CD4-positive, alpha-beta memory T cell (primary cell): ENCODE measurements around the gene JUN. TPM values are rescaled to one million over a fixed set of nuclear protein-coding genes. Genes with fewer than 3 reads are reported as not detected.
A peak's percentile ranks its signal among the peaks of the same experiment; 100 is the strongest.

ENCODE experiments used
- CTCF ChIA-PET: fragments of 350-600 bp; sonication (Branson Sonifier 250); formaldehyde crosslinking; loops from one replicate; lab custom pipeline; 2021; ENCODE audit warnings: inconsistent platforms; ENCODE audit not compliant: partially characterized antibody; lab: Charles Lee
- POLR2A ChIA-PET: fragments of 350-600 bp; sonication (Branson Sonifier 250); formaldehyde crosslinking; loops from one replicate; lab custom pipeline; 2021; ENCODE audit not compliant: partially characterized antibody; lab: Charles Lee
- DNase-seq, 5 donors: peaks; one replicate each; pipeline versions ENCODE4 v3.0.0 to v3.0.0-alpha.2; 2020 to 2022; ENCODE audit warnings: mixed read lengths in 1 of 5
- H3K27ac ChIP-seq: one replicate; pipeline ENCODE4 v1.7.0; 2013; ENCODE audit warnings: low read depth, low read length
- H3K27me3 ChIP-seq: 2 replicates; pipeline ENCODE4 v1.7.0; 2013; ENCODE audit warnings: mild to moderate bottlenecking, low read length, moderate library complexity; ENCODE audit not compliant: insufficient read depth
- H3K36me3 ChIP-seq: 2 replicates; pipeline ENCODE4 v1.7.0; 2013; ENCODE audit warnings: mild to moderate bottlenecking, low read length, moderate library complexity; ENCODE audit not compliant: insufficient read depth
- H3K4me1 ChIP-seq: 2 replicates; pipeline ENCODE4 v1.7.0; 2013; ENCODE audit warnings: mild to moderate bottlenecking, low read length, moderate library complexity; ENCODE audit not compliant: insufficient read depth
- H3K4me3 ChIP-seq, 2 donors: one replicate each; pipeline ENCODE4 v1.7.0; 2013; ENCODE audit warnings: low read length in 2 of 2, mild to moderate bottlenecking in 1 of 2
- H3K9me3 ChIP-seq, 2 donors: one replicate each; pipeline ENCODE4 v1.7.0; 2013; ENCODE audit warnings: low read length in 2 of 2, control low read depth in 1 of 2; ENCODE audit not compliant: control insufficient read depth in 1 of 2
- H3K27ac Mint-ChIP-seq, 7 donors: one replicate each; pipeline ENCODE4 v1.8.0; 2020 to 2021; ENCODE audit warnings: mixed read lengths in 7 of 7, mild to moderate bottlenecking in 6 of 7, inconsistent platforms in 3 of 7, moderate library complexity in 3 of 7
- H3K27me3 Mint-ChIP-seq, 2 donors: one replicate each; pipeline ENCODE4 v1.8.0; 2020 to 2021; ENCODE audit warnings: mixed read lengths in 2 of 2
- H3K36me3 Mint-ChIP-seq, 2 donors: one replicate each; pipeline ENCODE4 v1.8.0; 2020 to 2021; ENCODE audit warnings: mixed read lengths in 2 of 2, inconsistent platforms in 1 of 2, mild to moderate bottlenecking in 1 of 2
- H3K4me1 Mint-ChIP-seq, 4 donors: one replicate each; pipeline ENCODE4 v1.8.0; 2020 to 2021; ENCODE audit warnings: mixed read lengths in 4 of 4, mild to moderate bottlenecking in 1 of 4
- H3K4me3 Mint-ChIP-seq, 8 donors: one replicate each; pipeline ENCODE4 v1.8.0; 2020 to 2021; ENCODE audit warnings: mixed read lengths in 8 of 8, mild to moderate bottlenecking in 7 of 8, moderate library complexity in 6 of 8, inconsistent platforms in 3 of 8
- H3K9me3 Mint-ChIP-seq, 8 donors: one replicate each; pipeline ENCODE4 v1.8.0; 2020 to 2021; ENCODE audit warnings: mixed read lengths in 8 of 8, mild to moderate bottlenecking in 5 of 8, inconsistent platforms in 3 of 8, moderate library complexity in 1 of 8
- intact Hi-C: fragments of 100-400 bp; cut with micrococcal nuclease; formaldehyde crosslinking; loops from one replicate; pipeline ENCODE4 v1.15.1; 2023
- polyA plus RNA-seq, 2 donors: library from polyadenylated mRNA; unstranded; fragments of 300-500 nt; fragmentation: Illumina TruSeq; gene quantifications; one replicate each; pipeline ENCODE4 v1.2.3, GENCODE V29; 2021
- total RNA-seq, 2 experiments: library from RNA; stranded (reverse); gene quantifications; one replicate each; pipeline ENCODE4 v1.2.3, GENCODE V29; 2021

Gene JUN
- total and polyA plus RNA-seq, 4 experiments from 2014 or later = 19.0 to 56.7 (median 29.7) TPM

DNA sequence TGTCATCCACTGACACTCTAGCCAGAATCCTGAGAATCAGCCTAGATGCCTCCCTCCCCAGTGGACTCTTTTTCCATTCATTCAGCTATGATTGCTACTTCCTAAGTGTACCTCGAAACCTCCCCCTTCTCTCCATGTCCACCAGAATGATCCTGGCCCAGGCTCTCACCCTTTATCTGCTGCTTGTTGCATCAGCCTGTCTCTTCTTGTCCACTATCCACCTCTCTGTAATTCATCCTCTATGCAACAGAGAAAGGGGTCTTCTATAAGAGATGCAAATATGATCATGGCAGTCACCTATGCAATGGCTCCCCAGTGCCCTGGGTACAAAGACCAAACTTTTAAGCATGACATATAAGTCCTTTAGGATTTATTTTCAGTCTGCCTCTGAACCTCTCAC, 37.7 kb downstream of the JUN start:
- H3K4me3 ChIP-seq = no peak overlapping the region
- H3K4me3 Mint-ChIP-seq = no peak overlapping the region
- no peaks in the 10 kb centered on the region for H3K27me3 ChIP-seq
- H3K27ac ChIP-seq = no peak overlapping the region
- H3K36me3 Mint-ChIP-seq = no peaks in the 10 kb centered on the region
- ChIA-PET CTCF (interaction anchor here (3.9 kb wide), 1 partner anchor 953 kb away, joined by 14 read pairs; no protein-coding TSS in a partner anchor), POLR2A (no interaction called here)
- intact Hi-C loops = no loop called here
- no peaks in the 10 kb centered on the region for H3K36me3 ChIP-seq
- no peak for DNase-seq
- peaks cover 0 to 6% (median under 1%) of the 10 kb centered on the region in 4 donors for H3K4me1 Mint-ChIP-seq
- H3K27ac Mint-ChIP-seq = no peak overlapping the region
- no peaks in the 10 kb centered on the region for H3K9me3 Mint-ChIP-seq
- no peaks in the 10 kb centered on the region for H3K4me1 ChIP-seq
- no peaks in the 10 kb centered on the region for H3K9me3 ChIP-seq
- peaks cover 3 to 7% of the 10 kb centered on the region in 2 donors for H3K27me3 Mint-ChIP-seq

DNA sequence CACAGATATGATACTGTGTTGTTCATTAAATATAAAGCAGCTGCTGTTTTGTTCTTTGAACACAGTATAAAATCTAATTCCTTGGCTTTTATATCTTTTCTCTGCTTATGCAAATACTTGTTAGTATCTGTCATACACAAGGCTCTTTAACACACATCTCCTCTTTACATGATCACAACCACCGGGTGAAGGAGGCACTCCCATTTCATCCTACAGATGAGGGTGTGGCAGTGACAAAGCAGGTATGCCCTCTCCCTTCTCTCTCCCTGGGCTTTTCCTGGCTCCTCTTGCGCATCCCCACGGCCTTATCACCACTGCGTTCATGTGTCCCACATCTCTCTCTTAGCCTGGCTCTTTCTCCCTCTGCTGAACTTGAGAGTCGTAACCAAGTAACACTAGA, 38.2 kb downstream of the JUN start:
- intact Hi-C loops = no loop called here
- Histone ChIP-seq H3K27ac (no peak overlapping the region), H3K9me3 (no peaks in the 10 kb centered on the region), H3K4me3 (no peak overlapping the region), H3K27me3 (no peaks in the 10 kb centered on the region), H3K36me3 (no peaks in the 10 kb centered on the region), H3K4me1 (no peaks in the 10 kb centered on the region)
- H3K9me3 Mint-ChIP-seq = no peaks in the 10 kb centered on the region
- ChIA-PET POLR2A (no interaction called here), CTCF (interaction anchor here (1.6 to 9.1 kb wide), 2 partner anchors 11 to 953 kb away, joined by 5 to 161 read pairs; no protein-coding TSS in a partner anchor)
- peaks cover 0 to 2% (median 0%) of the 10 kb centered on the region in 4 donors for H3K4me1 Mint-ChIP-seq
- no peak for DNase-seq
- H3K36me3 Mint-ChIP-seq = no peaks in the 10 kb centered on the region
- no peak overlapping the region for H3K4me3 Mint-ChIP-seq
- no peak overlapping the region for H3K27ac Mint-ChIP-seq
- peaks cover 3 to 7% of the 10 kb centered on the region in 2 donors for H3K27me3 Mint-ChIP-seq

DNA sequence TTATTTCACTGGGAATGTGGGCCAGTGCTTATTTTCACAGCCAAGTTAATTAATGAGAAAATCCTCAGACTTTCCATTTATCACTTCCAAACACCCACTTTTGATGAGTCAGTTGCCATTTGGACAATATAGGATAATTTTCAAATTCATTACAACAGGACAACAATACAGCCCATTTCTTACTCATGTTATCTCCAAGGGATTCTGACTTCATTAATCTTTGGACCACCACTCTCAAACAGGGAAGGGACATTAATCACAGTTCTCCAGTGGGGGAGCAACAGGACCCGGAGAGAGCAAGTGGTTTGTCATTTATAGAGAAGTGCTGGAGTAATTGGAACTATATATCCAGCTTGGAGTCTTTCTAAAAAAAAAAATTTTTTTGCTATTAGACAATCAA, 38.7 kb downstream of the JUN start:
- intact Hi-C loops = no loop called here
- DNase-seq = no peak
- ChIA-PET POLR2A (no interaction called here), CTCF (interaction anchor here (0.5 to 9.1 kb wide), 3 partner anchors 11 to 954 kb away, joined by 4 to 161 read pairs (median 5); no protein-coding TSS in a partner anchor)
- Histone ChIP-seq H3K27ac (no peak overlapping the region), H3K9me3 (no peaks in the 10 kb centered on the region), H3K27me3 (no peaks in the 10 kb centered on the region), H3K36me3 (no peaks in the 10 kb centered on the region), H3K4me3 (no peak overlapping the region), H3K4me1 (no peaks in the 10 kb centered on the region)
- Mint-ChIP-seq H3K27me3 (peaks cover 3 to 7% of the 10 kb centered on the region in 2 donors), H3K4me3 (no peak overlapping the region), H3K36me3 (no peaks in the 10 kb centered on the region), H3K9me3 (no peaks in the 10 kb centered on the region), H3K4me1 (no peaks in the 10 kb centered on the region), H3K27ac (no peak overlapping the region)

DNA sequence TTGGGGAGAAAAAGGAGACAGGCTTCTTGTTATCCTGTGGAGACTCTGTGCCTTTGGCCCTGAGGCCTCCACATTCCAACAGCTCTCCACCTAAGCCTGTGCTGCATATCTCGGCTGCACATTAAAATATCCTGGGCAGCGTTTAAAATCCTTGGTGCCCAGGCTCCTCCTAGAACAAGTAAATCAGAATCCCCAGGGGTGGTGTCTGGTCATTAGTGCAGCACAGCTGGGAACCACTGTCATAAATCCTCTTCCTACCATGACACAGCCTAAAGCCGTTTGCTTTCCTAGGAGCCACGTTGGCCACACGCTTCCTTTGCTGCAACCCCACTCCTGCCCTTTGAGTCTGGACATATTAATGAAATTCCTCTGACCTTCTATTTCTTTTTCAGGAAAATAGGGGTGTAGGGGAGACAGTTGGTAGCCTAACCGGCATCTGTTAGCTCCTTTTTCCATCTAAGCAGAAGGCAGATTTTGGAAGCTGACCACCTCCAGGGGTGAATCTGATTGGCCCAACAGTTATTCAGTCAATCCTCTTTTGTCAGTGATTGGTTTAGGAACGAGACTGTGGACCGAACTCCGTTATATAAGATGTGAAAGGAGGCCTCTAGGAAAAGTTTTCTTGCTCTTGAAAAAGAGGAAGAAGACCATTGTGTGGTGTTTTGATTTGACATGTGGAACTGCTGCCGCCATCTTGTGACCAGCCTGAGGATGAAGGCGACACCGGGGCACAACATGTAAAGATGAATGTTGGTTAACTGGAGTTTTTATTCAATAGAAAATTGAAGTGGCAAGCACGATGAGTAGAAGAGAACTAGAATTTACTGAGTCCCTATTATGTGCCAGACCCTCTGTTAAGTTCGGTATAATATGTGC, 41.9 kb downstream of the JUN start:
- Histone ChIP-seq H3K4me1 (no peaks in the 10 kb centered on the region), H3K9me3 (no peaks in the 10 kb centered on the region), H3K27me3 (no peaks in the 10 kb centered on the region), H3K36me3 (no peaks in the 10 kb centered on the region), H3K27ac (no peak overlapping the region), H3K4me3 (no peak overlapping the region)
- no peak overlapping the region for H3K27ac Mint-ChIP-seq
- peaks cover 3 to 6% of the 10 kb centered on the region in 2 donors for H3K27me3 Mint-ChIP-seq
- no peaks in the 10 kb centered on the region for H3K36me3 Mint-ChIP-seq
- DNase-seq = no peak
- intact Hi-C loops = loop anchor here (2.0 to 5.0 kb wide), 2 partner anchors 40 to 335 kb away; partner anchors contain the start of gene JUN
- no peaks in the 10 kb centered on the region for H3K9me3 Mint-ChIP-seq
- H3K4me3 Mint-ChIP-seq = no peak overlapping the region
- CTCF ChIA-PET = interaction anchor here (0.7 to 9.1 kb wide), 11 partner anchors 10 to 1018 kb away, joined by 3 to 161 read pairs (median 4); no protein-coding TSS in a partner anchor
- H3K4me1 Mint-ChIP-seq = peaks cover 0 to 5% (median 3%) of the 10 kb centered on the region in 4 donors
- POLR2A ChIA-PET = no interaction called here

DNA sequence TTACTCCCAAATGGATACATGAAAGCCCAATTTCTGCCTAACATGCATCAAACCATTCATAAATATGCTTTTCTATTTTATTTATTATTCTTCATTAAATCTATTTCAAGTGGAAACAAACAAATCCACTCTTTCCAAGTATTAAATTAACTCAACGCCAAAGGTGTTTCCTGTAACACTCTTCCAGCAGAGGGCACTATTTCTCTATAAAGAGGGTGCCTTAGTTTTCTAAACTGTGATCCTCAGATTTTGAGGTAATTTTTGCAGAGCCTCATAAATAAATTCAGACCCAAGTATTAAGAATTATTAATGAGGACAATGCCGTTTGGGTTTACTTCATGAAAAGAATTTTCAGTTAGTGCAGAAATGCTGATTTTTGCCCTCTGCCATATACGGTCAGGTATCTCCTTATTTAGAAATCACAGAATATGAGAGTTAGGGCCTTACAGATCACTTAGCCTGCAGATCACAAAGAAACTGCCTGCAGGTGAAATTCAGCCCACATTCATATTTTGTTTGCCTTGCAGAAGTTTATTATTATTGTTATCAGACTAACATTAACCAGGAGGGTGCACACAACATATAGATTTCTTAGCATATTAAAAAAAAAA, 43.9 kb downstream of the JUN start:
- H3K9me3 Mint-ChIP-seq = no peaks in the 10 kb centered on the region
- no peak overlapping the region for H3K27ac ChIP-seq
- intact Hi-C loops = loop anchor here (1.0 to 5.0 kb wide), 6 partner anchors 29 to 1019 kb away; partner anchors contain the start of gene JUN
- no peak overlapping the region for H3K27ac Mint-ChIP-seq
- no peaks in the 10 kb centered on the region for H3K4me1 ChIP-seq
- no peaks in the 10 kb centered on the region for H3K27me3 ChIP-seq
- CTCF ChIA-PET = interaction anchor here (0.7 to 9.1 kb wide), 10 partner anchors 12 to 1020 kb away, joined by 3 to 161 read pairs (median 4); no protein-coding TSS in a partner anchor
- POLR2A ChIA-PET = interaction anchor here (1.3 kb wide), 1 partner anchor 45 kb away, joined by 6 read pairs; no protein-coding TSS in a partner anchor
- H3K4me3 Mint-ChIP-seq = no peak overlapping the region
- H3K9me3 ChIP-seq = no peaks in the 10 kb centered on the region
- no peaks in the 10 kb centered on the region for H3K36me3 Mint-ChIP-seq
- peaks cover 0 to 5% (median 3%) of the 10 kb centered on the region in 4 donors for H3K4me1 Mint-ChIP-seq
- H3K27me3 Mint-ChIP-seq = no peaks in the 10 kb centered on the region
- peak; percentile 39 to 69 (median 58) for DNase-seq
- H3K36me3 ChIP-seq = no peaks in the 10 kb centered on the region
- no peak overlapping the region for H3K4me3 ChIP-seq

DNA sequence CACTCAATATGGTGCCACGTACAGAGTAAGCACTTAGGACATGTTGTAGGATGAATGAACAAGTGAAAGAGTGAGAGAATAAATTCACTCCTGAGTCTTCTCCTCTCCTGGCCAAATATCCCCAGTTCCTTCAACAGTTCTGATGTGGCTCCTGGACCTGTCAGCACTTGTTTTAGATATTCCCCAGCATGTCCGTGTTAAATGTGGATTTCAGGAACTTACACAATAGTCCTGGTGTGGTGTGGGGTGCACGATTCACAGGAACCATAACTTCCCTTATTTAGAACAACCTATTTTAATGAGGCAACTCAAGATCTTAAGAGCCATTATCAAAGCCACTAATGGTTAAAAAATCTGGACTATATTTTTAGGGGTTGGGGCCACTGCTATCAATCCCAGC, 45.0 kb downstream of the JUN start:
- Mint-ChIP-seq H3K4me3 (no peak overlapping the region), H3K9me3 (no peaks in the 10 kb centered on the region), H3K4me1 (peaks cover 0 to 5% (median 3%) of the 10 kb centered on the region in 4 donors), H3K27ac (peak overlapping the region in 1 of 7 donors; percentile 24), H3K36me3 (no peaks in the 10 kb centered on the region), H3K27me3 (no peaks in the 10 kb centered on the region)
- no peak overlapping the region for H3K27ac ChIP-seq
- ChIA-PET CTCF (interaction anchor here (0.8 to 9.1 kb wide), 8 partner anchors 13 to 1021 kb away, joined by 3 to 161 read pairs (median 4); no protein-coding TSS in a partner anchor), POLR2A (no interaction called here)
- no peak for DNase-seq
- H3K36me3 ChIP-seq = no peaks in the 10 kb centered on the region
- no peaks in the 10 kb centered on the region for H3K27me3 ChIP-seq
- no peak overlapping the region for H3K4me3 ChIP-seq
- intact Hi-C loops = loop anchor here (1.0 kb wide), 1 partner anchor 102 kb away; no protein-coding TSS in a partner anchor
- H3K4me1 ChIP-seq = no peaks in the 10 kb centered on the region
- no peaks in the 10 kb centered on the region for H3K9me3 ChIP-seq

DNA sequence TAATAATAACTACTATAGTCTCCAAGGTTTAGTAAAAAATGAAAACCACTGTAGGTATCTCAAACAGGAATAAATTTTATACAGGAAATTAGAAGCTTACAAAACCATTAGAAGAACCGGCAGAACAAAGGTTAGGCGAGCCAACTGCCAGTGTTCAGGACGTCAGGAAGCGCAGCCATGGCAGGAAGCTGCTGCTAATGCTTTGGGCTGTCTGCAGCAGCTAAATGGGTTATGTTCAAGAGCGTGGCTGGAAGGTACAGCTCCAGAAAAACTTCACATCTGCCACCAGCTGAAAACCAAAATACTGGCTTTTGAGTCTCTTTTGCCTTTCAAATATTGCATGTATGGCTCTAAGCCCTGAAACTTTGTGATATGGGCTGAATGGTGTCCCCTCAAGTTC, 48.3 kb downstream of the JUN start:
- Histone ChIP-seq H3K27me3 (no peaks in the 10 kb centered on the region), H3K9me3 (no peaks in the 10 kb centered on the region), H3K4me1 (no peaks in the 10 kb centered on the region), H3K4me3 (no peak overlapping the region), H3K36me3 (no peaks in the 10 kb centered on the region), H3K27ac (no peak overlapping the region)
- Mint-ChIP-seq H3K9me3 (no peaks in the 10 kb centered on the region), H3K4me3 (no peak overlapping the region), H3K36me3 (no peaks in the 10 kb centered on the region), H3K27me3 (no peaks in the 10 kb centered on the region), H3K27ac (no peak overlapping the region), H3K4me1 (peaks cover 0 to 5% (median 3%) of the 10 kb centered on the region in 4 donors)
- ChIA-PET POLR2A (no interaction called here), CTCF (interaction anchor here (0.8 to 1.2 kb wide), 2 partner anchors 46 to 964 kb away, joined by 4 to 7 read pairs; no protein-coding TSS in a partner anchor)
- DNase-seq = no peak
- intact Hi-C loops = no loop called here
